ENCODE data around the gene CIRBP. TPM values are rescaled to one million over a fixed set of nuclear protein-coding genes. Genes with fewer than 3 reads are reported as not detected.
A peak's percentile ranks its signal among the peaks of the same experiment; 100 is the strongest.

The CIRBP gene
- total and polyA plus RNA-seq, 2 of the 13 experiments (the other 11 are each of a cell fraction or from before 2014, with no cell fraction given): 133 to 140 TPM

DNA sequence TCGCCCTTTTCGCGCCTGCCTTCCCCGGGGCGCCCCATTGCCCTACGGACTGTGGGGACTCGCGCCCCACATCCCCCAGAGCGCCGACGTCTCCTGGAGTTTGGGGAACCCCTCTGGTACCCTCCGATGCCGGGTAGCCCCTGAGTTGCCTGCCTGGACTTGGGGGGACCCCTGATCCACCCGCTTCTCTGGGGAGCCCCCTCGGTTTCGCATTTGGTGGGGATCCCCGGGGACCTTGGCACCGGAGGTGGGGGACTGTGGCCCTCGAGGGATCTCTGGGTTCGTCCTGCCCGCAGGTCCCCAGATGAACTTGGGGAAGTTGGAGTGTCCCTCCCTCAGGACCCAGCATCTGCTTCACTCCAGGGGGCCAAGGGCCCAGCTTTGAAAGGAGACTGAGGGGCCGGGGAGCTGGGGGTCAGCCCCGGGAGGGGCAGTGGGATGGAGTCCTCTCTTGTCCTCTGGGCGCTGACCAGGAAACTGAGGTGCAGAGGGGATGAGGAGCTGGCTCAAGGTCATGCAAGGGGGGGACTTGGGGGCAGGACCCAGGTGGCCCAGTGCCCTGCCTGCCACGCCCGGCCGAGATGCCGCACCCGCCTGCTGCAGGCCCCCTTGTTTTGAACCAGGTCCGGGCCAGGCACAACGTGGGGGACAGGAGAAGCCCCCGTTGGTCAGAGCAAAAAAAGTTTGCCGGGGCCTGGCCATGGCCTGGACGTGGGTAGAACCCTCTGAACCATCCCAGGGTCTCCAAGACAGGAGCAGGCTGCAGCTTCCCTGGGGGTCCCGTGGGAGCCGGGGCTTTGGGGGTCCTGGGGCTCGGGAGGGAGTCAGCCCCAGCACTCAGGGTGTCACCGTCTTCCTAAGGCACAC is 17.6 kb downstream of the CIRBP start (continued):
- 0 out of 2 replicates have a peak, but pooled peaks have one; percentile 23 for TF ChIP-seq MXD3 (CRISPR knock-in tag; IDR thresholded peaks at IDR 0.05)
- TF ChIP-seq, protein P1, sequence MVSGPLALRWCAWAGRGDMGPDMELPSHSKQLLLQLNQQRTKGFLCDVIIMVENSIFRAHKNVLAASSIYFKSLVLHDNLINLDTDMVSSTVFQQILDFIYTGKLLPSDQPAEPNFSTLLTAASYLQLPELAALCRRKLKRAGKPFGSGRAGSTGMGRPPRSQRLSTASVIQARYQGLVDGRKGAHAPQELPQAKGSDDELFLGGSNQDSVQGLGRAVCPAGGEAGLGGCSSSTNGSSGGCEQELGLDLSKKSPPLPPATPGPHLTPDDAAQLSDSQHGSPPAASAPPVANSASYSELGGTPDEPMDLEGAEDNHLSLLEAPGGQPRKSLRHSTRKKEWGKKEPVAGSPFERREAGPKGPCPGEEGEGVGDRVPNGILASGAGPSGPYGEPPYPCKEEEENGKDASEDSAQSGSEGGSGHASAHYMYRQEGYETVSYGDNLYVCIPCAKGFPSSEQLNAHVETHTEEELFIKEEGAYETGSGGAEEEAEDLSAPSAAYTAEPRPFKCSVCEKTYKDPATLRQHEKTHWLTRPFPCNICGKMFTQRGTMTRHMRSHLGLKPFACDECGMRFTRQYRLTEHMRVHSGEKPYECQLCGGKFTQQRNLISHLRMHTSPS (CRISPR knock-in tag; IDR thresholded peaks at IDR 0.05; ENCODE audit: low read depth): no peak
- TF ChIP-seq, protein P2, sequence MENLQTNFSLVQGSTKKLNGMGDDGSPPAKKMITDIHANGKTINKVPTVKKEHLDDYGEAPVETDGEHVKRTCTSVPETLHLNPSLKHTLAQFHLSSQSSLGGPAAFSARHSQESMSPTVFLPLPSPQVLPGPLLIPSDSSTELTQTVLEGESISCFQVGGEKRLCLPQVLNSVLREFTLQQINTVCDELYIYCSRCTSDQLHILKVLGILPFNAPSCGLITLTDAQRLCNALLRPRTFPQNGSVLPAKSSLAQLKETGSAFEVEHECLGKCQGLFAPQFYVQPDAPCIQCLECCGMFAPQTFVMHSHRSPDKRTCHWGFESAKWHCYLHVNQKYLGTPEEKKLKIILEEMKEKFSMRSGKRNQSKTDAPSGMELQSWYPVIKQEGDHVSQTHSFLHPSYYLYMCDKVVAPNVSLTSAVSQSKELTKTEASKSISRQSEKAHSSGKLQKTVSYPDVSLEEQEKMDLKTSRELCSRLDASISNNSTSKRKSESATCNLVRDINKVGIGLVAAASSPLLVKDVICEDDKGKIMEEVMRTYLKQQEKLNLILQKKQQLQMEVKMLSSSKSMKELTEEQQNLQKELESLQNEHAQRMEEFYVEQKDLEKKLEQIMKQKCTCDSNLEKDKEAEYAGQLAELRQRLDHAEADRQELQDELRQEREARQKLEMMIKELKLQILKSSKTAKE (CRISPR knock-in tag; IDR thresholded peaks at IDR 0.05; ENCODE audit: borderline replicate concordance): no peak
- TF ChIP-seq, protein P3, sequence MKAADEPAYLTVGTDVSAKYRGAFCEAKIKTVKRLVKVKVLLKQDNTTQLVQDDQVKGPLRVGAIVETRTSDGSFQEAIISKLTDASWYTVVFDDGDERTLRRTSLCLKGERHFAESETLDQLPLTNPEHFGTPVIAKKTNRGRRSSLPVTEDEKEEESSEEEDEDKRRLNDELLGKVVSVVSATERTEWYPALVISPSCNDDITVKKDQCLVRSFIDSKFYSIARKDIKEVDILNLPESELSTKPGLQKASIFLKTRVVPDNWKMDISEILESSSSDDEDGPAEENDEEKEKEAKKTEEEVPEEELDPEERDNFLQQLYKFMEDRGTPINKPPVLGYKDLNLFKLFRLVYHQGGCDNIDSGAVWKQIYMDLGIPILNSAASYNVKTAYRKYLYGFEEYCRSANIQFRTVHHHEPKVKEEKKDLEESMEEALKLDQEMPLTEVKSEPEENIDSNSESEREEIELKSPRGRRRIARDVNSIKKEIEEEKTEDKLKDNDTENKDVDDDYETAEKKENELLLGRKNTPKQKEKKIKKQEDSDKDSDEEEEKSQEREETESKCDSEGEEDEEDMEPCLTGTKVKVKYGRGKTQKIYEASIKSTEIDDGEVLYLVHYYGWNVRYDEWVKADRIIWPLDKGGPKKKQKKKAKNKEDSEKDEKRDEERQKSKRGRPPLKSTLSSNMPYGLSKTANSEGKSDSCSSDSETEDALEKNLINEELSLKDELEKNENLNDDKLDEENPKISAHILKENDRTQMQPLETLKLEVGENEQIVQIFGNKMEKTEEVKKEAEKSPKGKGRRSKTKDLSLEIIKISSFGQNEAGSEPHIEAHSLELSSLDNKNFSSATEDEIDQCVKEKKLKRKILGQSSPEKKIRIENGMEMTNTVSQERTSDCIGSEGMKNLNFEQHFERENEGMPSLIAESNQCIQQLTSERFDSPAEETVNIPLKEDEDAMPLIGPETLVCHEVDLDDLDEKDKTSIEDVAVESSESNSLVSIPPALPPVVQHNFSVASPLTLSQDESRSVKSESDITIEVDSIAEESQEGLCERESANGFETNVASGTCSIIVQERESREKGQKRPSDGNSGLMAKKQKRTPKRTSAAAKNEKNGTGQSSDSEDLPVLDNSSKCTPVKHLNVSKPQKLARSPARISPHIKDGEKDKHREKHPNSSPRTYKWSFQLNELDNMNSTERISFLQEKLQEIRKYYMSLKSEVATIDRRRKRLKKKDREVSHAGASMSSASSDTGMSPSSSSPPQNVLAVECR (CRISPR knock-in tag; IDR thresholded peaks at IDR 0.05; ENCODE audit: borderline replicate concordance): no peak; the same call in 1 of the 2 replicates
- TF ChIP-seq ZFP91 (CRISPR knock-in tag; IDR thresholded peaks at IDR 0.05; ENCODE audit: borderline replicate concordance): 0 out of 2 replicates have a peak, but pooled peaks have one; percentile 25
- TF ChIP-seq AGO1 (IDR thresholded peaks at IDR 0.05; ENCODE audit: low read depth, low read length, poor library complexity, severe bottlenecking): peak; percentile 41
- TF ChIP-seq, protein P4, sequence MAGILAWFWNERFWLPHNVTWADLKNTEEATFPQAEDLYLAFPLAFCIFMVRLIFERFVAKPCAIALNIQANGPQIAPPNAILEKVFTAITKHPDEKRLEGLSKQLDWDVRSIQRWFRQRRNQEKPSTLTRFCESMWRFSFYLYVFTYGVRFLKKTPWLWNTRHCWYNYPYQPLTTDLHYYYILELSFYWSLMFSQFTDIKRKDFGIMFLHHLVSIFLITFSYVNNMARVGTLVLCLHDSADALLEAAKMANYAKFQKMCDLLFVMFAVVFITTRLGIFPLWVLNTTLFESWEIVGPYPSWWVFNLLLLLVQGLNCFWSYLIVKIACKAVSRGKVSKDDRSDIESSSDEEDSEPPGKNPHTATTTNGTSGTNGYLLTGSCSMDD (CRISPR knock-in tag; IDR thresholded peaks at IDR 0.05): no peak
- no peak for TF ChIP-seq MAFF (IDR thresholded peaks at IDR 0.05; ENCODE audit: low read depth, low read length)
- TF ChIP-seq RARA (CRISPR knock-in tag; IDR thresholded peaks at IDR 0.05): no peak
- TF ChIP-seq ZBTB7B (CRISPR knock-in tag; IDR thresholded peaks at IDR 0.05): peak; percentile 43; the same call in 1 of the 2 replicates
- TF ChIP-seq ZNF557 (CRISPR knock-in tag; IDR thresholded peaks at IDR 0.05): no peak
- no peak for TF ChIP-seq NAIF1 (CRISPR knock-in tag; IDR thresholded peaks at IDR 0.05; ENCODE audit: borderline replicate concordance)
- TF ChIP-seq SOX5 (CRISPR knock-in tag; IDR thresholded peaks at IDR 0.05; ENCODE audit: borderline replicate concordance): no peak
- TF ChIP-seq CEBPB (IDR thresholded peaks at IDR 0.05; ENCODE audit: borderline replicate concordance, low read depth, low read length): no peak
- no peak for TF ChIP-seq ZNF468 (CRISPR knock-in tag; IDR thresholded peaks at IDR 0.05)

Data from HepG2 (cell line).